B cell (primary cell): ENCODE measurements around the gene TRERF1. TPM values are rescaled to one million over a fixed set of nuclear protein-coding genes. Genes with fewer than 3 reads are reported as not detected.

ENCODE experiments used
- ATAC-seq: fragments of 200-7000 bp; cut with Tn5 transposase; one replicate; pipeline ENCODE4 v1.10.0; 2021; ENCODE audit warnings: low read depth, mild to moderate bottlenecking, moderate number of reproducible peaks, moderate library complexity
- CTCF ChIA-PET: fragments of 350-600 bp; sonication (Branson Sonifier 250); formaldehyde crosslinking; loops from one replicate; lab custom pipeline; 2021; ENCODE audit warnings: antibody characterized with exemption, inconsistent platforms; lab: Charles Lee
- POLR2A ChIA-PET: fragments of 350-600 bp; sonication (Branson Sonifier 250); formaldehyde crosslinking; loops from one replicate; lab custom pipeline; 2021; ENCODE audit warnings: antibody characterized with exemption; lab: Charles Lee
- DNase-seq: peaks from one replicate; pipeline ENCODE4 v3.0.0; 2013
- H2AFZ ChIP-seq: 2 replicates; pipeline ENCODE4 v1.6.1; 2012; ENCODE audit warnings: mild to moderate bottlenecking, low read depth, low read length; ENCODE audit not compliant: insufficient read depth, poor library complexity, severe bottlenecking
- H3K27ac ChIP-seq, 2 donors: 1 replicate in 1 of 2; 2 replicates in 1 of 2; pipeline ENCODE4 v1.5.1; 2012 to 2013; ENCODE audit warnings: low read length in 2 of 2, mild to moderate bottlenecking in 2 of 2, moderate library complexity in 1 of 2
- H3K27me3 ChIP-seq, 4 experiments: fragments of 200-600 bp in 1 of 4; sonication (generic) in 1 of 4; replicated peaks in 1 of 4; 1 replicate in 2 of 4; 2 replicates in 2 of 4; pipeline versions ENCODE4 v1.6.1 to v1.7.0; 2013 to 2016; ENCODE audit warnings: low read length in 3 of 4, mild to moderate bottlenecking in 2 of 4, mixed read lengths in 1 of 4, moderate library complexity in 1 of 4; ENCODE audit not compliant: insufficient read depth in 4 of 4, control insufficient read depth in 3 of 4; ENCODE audit errors: control extremely low read depth in 1 of 4
- H3K36me3 ChIP-seq, 2 experiments: replicated peaks in 1 of 2; 1 replicate in 1 of 2; 2 replicates in 1 of 2; pipeline versions ENCODE4 v1.6.1 to v1.7.1; 2013; ENCODE audit warnings: low read length in 1 of 2; ENCODE audit not compliant: insufficient read depth in 2 of 2, control insufficient read depth in 1 of 2; ENCODE audit errors: control extremely low read depth in 1 of 2, extremely low read depth in 1 of 2
- H3K4me1 ChIP-seq, 2 donors: fragments of 200-600 bp in 1 of 2; sonication (generic) in 1 of 2; 1 replicate in 1 of 2; 2 replicates in 1 of 2; pipeline versions ENCODE4 v1.5.1 to v1.6.1; 2013 to 2017; ENCODE audit warnings: low read length in 2 of 2; ENCODE audit not compliant: control insufficient read depth in 2 of 2, insufficient read depth in 2 of 2
- H3K4me2 ChIP-seq: replicated peaks from 2 replicates; pipeline ENCODE3; 2012; ENCODE audit warnings: mild to moderate bottlenecking, low read depth, low read length; ENCODE audit not compliant: poor library complexity, severe bottlenecking
- H3K4me3 ChIP-seq, 5 experiments: fragments of 200-600 bp in 1 of 5; sonication (generic) in 1 of 5; 1 replicate in 3 of 5; 2 replicates in 2 of 5; pipeline versions ENCODE4 v1.5.1 to v1.7.0; 2011 to 2016; ENCODE audit warnings: low read length in 4 of 5, mild to moderate bottlenecking in 4 of 5, low read depth in 2 of 5, control low read depth in 1 of 5, moderate library complexity in 1 of 5; ENCODE audit not compliant: insufficient read depth in 1 of 5; ENCODE audit errors: control extremely low read depth in 1 of 5, extremely low read depth in 1 of 5
- H3K79me2 ChIP-seq: fragments of 200-600 bp; sonication (generic); one replicate; pipeline ENCODE4 v1.6.0; 2016; ENCODE audit warnings: low read length; ENCODE audit not compliant: control insufficient read depth, insufficient read depth
- H3K9ac ChIP-seq: fragments of 200-600 bp; sonication (generic); 2 replicates; pipeline ENCODE4 v1.6.1; 2017; ENCODE audit warnings: mild to moderate bottlenecking, low read length, moderate library complexity
- H3K9me3 ChIP-seq, 3 donors: one replicate each; pipeline versions ENCODE4 v1.6.1 to v1.7.1; 2013; ENCODE audit warnings: low read length in 2 of 3; ENCODE audit not compliant: control insufficient read depth in 2 of 3, insufficient read depth in 1 of 3; ENCODE audit errors: control extremely low read depth in 1 of 3
- H4K20me1 ChIP-seq: 2 replicates; pipeline ENCODE4 v1.6.0; 2012; ENCODE audit warnings: mild to moderate bottlenecking, low read length; ENCODE audit not compliant: insufficient read depth, control insufficient read depth, poor library complexity, severe bottlenecking
- H3K27ac Mint-ChIP-seq: one replicate; pipeline ENCODE4 v1.8.0; 2021; ENCODE audit warnings: mixed read lengths
- H3K27me3 Mint-ChIP-seq: one replicate; pipeline ENCODE4 v1.8.0; 2021; ENCODE audit warnings: mixed read lengths
- H3K4me1 Mint-ChIP-seq: one replicate; pipeline ENCODE4 v1.8.0; 2021; ENCODE audit warnings: mixed read lengths
- H3K4me3 Mint-ChIP-seq: one replicate; pipeline ENCODE4 v1.8.0; 2021; ENCODE audit warnings: mixed read lengths
- H3K9me3 Mint-ChIP-seq: one replicate; pipeline ENCODE4 v1.8.0; 2022; ENCODE audit warnings: mixed read lengths; ENCODE audit not compliant: insufficient read depth
- EZH2 ChIP-seq: IDR thresholded peaks from 2 replicates; pipeline ENCODE4 v1.6.1; 2012; ENCODE audit warnings: borderline replicate concordance, low read depth, mild to moderate bottlenecking, moderate library complexity, low read length; ENCODE audit not compliant: insufficient read depth, poor library complexity, severe bottlenecking
- WGBS: methylation state at CpG from one replicate; pipeline ENCODE4 v1.1.5; 2013; ENCODE audit warnings: missing lambda C conversion rate; ENCODE audit not compliant: insufficient coverage; 5-methylcytosine and 5-hydroxymethylcytosine counted together
- intact Hi-C: fragments of 100-400 bp; cut with micrococcal nuclease; formaldehyde crosslinking; loops from one replicate; pipeline ENCODE4 v1.10.0; 2022
- polyA plus RNA-seq: library from polyadenylated mRNA; depleted of rRNA; stranded (reverse); fragments of >200 nt; gene quantifications from 2 replicates; pipeline ENCODE4 v1.2.3, GENCODE V29; 2012
- total RNA-seq, 2 donors: library from RNA; stranded (reverse); fragments of 120-200 nt in 1 of 2; gene quantifications; 1 replicate in 1 of 2; 2 replicates in 1 of 2; pipeline versions ENCODE4 v1.2.3 to v1.2.4, GENCODE V29; 2013 to 2022
- TF ChIP-seq, protein P1 (sequence below): fragments of 200-600 bp; IDR thresholded peaks from one replicate; pipeline ENCODE4 v1.8.0; 2022; ENCODE audit warnings: antibody characterized with exemption, mild to moderate bottlenecking

Gene TRERF1
- total and polyA plus RNA-seq, 2 donors (not counting 1 experiment from before 2014, with no cell fraction given) = 3.5 to 6.7 TPM

- 78% methylated on average over 5 of the region's 6 CpGs for WGBS
These were observed 68.1 kb downstream of the TRERF1 start for GRCh38 chr6:42383421-42384205.

GRCh38 chr6:42381850-42382249 is 69.9 kb downstream of the TRERF1 start:
- Histone ChIP-seq H3K36me3 (no peaks in the 10 kb centered on the region), H3K9ac (no peak overlapping the region), H3K27me3 (no peaks in the 10 kb centered on the region), H3K4me3 (no peak overlapping the region), H3K9me3 (no peaks in the 10 kb centered on the region), H3K4me1 (peaks cover 0 to 3% of the 10 kb centered on the region in 2 donors), H4K20me1 (no peaks in the 10 kb centered on the region), H3K79me2 (no peaks in the 10 kb centered on the region), H3K4me2 (no peak overlapping the region), H2AFZ (no peak overlapping the region), H3K27ac (no peak overlapping the region)
- WGBS = 90% methylated on average over 3 of the region's 3 CpGs
- TF ChIP-seq, protein P1, sequence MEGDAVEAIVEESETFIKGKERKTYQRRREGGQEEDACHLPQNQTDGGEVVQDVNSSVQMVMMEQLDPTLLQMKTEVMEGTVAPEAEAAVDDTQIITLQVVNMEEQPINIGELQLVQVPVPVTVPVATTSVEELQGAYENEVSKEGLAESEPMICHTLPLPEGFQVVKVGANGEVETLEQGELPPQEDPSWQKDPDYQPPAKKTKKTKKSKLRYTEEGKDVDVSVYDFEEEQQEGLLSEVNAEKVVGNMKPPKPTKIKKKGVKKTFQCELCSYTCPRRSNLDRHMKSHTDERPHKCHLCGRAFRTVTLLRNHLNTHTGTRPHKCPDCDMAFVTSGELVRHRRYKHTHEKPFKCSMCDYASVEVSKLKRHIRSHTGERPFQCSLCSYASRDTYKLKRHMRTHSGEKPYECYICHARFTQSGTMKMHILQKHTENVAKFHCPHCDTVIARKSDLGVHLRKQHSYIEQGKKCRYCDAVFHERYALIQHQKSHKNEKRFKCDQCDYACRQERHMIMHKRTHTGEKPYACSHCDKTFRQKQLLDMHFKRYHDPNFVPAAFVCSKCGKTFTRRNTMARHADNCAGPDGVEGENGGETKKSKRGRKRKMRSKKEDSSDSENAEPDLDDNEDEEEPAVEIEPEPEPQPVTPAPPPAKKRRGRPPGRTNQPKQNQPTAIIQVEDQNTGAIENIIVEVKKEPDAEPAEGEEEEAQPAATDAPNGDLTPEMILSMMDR = no peak
- TF ChIP-seq EZH2 = no peak
- Mint-ChIP-seq H3K9me3 (no peaks in the 10 kb centered on the region), H3K4me3 (no peak overlapping the region), H3K27me3 (peaks cover 2% of the 10 kb centered on the region), H3K4me1 (peaks cover 18% of the 10 kb centered on the region), H3K27ac (no peak overlapping the region)
- intact Hi-C loops = no loop called here
- CTCF ChIA-PET = interaction anchor here (0.9 kb wide), 1 partner anchor 14 kb away, joined by 3 read pairs; no protein-coding TSS in a partner anchor
- ATAC-seq = no peak
- POLR2A ChIA-PET = no interaction called here
- no peak for DNase-seq

More at GRCh38 chr6:42383421-42384205, 68.1 kb downstream of the TRERF1 start:
- ChIA-PET CTCF (no interaction called here), POLR2A (no interaction called here)
- H3K4me1 Mint-ChIP-seq = peaks cover 18% of the 10 kb centered on the region
- TF ChIP-seq EZH2 = no peak
- TF ChIP-seq, protein P1 = no peak
- peaks cover 4 to 12% of the 10 kb centered on the region in 2 donors for H3K4me1 ChIP-seq
- H3K27me3 ChIP-seq = no peaks in the 10 kb centered on the region
- no peaks in the 10 kb centered on the region for H3K79me2 ChIP-seq
- no peaks in the 10 kb centered on the region for H3K27me3 Mint-ChIP-seq
- no peaks in the 10 kb centered on the region for H4K20me1 ChIP-seq
- H3K9me3 Mint-ChIP-seq = no peaks in the 10 kb centered on the region
- H2AFZ ChIP-seq = no peak overlapping the region
- no peaks in the 10 kb centered on the region for H3K9me3 ChIP-seq
- ATAC-seq (no peak), DNase-seq (no peak)
- intact Hi-C loops = no loop called here
- no peak overlapping the region for H3K27ac Mint-ChIP-seq
- H3K36me3 ChIP-seq = no peaks in the 10 kb centered on the region
- H3K27ac ChIP-seq = no peak overlapping the region
- no peak overlapping the region for H3K4me3 Mint-ChIP-seq
- no peak overlapping the region for H3K4me3 ChIP-seq
- H3K9ac ChIP-seq = no peak overlapping the region
- H3K4me2 ChIP-seq = no peak overlapping the region
